ENCODE data around the gene C5orf46. TPM values are rescaled to one million over a fixed set of nuclear protein-coding genes. Genes with fewer than 3 reads are reported as not detected.

C5orf46 gene
- total and polyA plus RNA-seq, 2 experiments from 2014 or later: 0.40 TPM; not detected in 1

- Histone ChIP-seq H3K4me2 (no peak overlapping the region), H3K27me3 (ENCODE audit: insufficient read depth) (no peaks in the 10 kb centered on the region), H2AFZ (no peak overlapping the region), H3K9me2 (ENCODE audit: insufficient read depth) (0 out of 2 replicates have a peak, but pooled peaks cover 6% of the 10 kb centered on the region), H3K79me2 (replicated peaks; ENCODE audit: insufficient read depth) (no peaks in the 10 kb centered on the region), H3F3A (replicated peaks; ENCODE audit: low read depth) (no peaks in the 10 kb centered on the region), H3K4me1 (ENCODE audit: insufficient read depth) (no peaks in the 10 kb centered on the region), H3K27ac (ENCODE audit: low read depth) (no peak overlapping the region), H4K20me1 (replicated peaks; ENCODE audit: insufficient read depth) (no peaks in the 10 kb centered on the region), H3K4me3 (no peak overlapping the region), H3K36me3 (ENCODE audit: insufficient read depth) (no peaks in the 10 kb centered on the region)
- Mint-ChIP-seq H3K27me3 (ENCODE audit: insufficient read depth, low read depth, poor library complexity) (no peaks in the 10 kb centered on the region), H3K4me3 (no peak overlapping the region), H3K27ac (no peak overlapping the region), H3K9me3 (no peaks in the 10 kb centered on the region), H3K4me1 (no peaks in the 10 kb centered on the region; the same call in 1 of the 3 replicates), H3K36me3 (ENCODE audit: low read depth) (no peaks in the 10 kb centered on the region)
- ATAC-seq (no peak), DNase-seq (ENCODE audit: low spot score) (no peak)
- TF ChIP-seq, protein P1, sequence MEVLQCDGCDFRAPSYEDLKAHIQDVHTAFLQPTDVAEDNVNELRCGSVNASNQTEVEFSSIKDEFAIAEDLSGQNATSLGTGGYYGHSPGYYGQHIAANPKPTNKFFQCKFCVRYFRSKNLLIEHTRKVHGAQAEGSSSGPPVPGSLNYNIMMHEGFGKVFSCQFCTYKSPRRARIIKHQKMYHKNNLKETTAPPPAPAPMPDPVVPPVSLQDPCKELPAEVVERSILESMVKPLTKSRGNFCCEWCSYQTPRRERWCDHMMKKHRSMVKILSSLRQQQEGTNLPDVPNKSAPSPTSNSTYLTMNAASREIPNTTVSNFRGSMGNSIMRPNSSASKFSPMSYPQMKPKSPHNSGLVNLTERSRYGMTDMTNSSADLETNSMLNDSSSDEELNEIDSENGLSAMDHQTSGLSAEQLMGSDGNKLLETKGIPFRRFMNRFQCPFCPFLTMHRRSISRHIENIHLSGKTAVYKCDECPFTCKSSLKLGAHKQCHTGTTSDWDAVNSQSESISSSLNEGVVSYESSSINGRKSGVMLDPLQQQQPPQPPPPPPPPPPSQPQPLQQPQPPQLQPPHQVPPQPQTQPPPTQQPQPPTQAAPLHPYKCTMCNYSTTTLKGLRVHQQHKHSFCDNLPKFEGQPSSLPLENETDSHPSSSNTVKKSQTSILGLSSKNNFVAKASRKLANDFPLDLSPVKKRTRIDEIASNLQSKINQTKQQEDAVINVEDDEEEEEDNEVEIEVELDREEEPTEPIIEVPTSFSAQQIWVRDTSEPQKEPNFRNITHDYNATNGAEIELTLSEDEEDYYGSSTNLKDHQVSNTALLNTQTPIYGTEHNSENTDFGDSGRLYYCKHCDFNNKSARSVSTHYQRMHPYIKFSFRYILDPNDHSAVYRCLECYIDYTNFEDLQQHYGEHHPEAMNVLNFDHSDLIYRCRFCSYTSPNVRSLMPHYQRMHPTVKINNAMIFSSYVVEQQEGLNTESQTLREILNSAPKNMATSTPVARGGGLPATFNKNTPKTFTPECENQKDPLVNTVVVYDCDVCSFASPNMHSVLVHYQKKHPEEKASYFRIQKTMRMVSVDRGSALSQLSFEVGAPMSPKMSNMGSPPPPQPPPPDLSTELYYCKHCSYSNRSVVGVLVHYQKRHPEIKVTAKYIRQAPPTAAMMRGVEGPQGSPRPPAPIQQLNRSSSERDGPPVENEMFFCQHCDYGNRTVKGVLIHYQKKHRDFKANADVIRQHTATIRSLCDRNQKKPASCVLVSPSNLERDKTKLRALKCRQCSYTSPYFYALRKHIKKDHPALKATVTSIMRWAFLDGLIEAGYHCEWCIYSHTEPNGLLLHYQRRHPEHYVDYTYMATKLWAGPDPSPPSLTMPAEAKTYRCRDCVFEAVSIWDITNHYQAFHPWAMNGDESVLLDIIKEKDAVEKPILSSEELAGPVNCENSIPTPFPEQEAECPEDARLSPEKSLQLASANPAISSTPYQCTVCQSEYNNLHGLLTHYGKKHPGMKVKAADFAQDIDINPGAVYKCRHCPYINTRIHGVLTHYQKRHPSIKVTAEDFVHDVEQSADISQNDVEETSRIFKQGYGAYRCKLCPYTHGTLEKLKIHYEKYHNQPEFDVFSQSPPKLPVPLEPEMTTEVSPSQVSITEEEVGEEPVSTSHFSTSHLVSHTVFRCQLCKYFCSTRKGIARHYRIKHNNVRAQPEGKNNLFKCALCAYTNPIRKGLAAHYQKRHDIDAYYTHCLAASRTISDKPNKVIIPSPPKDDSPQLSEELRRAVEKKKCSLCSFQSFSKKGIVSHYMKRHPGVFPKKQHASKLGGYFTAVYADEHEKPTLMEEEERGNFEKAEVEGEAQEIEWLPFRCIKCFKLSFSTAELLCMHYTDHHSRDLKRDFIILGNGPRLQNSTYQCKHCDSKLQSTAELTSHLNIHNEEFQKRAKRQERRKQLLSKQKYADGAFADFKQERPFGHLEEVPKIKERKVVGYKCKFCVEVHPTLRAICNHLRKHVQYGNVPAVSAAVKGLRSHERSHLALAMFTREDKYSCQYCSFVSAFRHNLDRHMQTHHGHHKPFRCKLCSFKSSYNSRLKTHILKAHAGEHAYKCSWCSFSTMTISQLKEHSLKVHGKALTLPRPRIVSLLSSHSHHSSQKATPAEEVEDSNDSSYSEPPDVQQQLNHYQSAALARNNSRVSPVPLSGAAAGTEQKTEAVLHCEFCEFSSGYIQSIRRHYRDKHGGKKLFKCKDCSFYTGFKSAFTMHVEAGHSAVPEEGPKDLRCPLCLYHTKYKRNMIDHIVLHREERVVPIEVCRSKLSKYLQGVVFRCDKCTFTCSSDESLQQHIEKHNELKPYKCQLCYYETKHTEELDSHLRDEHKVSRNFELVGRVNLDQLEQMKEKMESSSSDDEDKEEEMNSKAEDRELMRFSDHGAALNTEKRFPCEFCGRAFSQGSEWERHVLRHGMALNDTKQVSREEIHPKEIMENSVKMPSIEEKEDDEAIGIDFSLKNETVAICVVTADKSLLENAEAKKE (CRISPR knock-in tag; IDR thresholded peaks at IDR 0.05): no peak
- no peak for TF ChIP-seq ZNF331 (CRISPR knock-in tag; IDR thresholded peaks at IDR 0.05; ENCODE audit: low read depth)
- no peak for TF ChIP-seq CTCF (conservative IDR thresholded peaks at IDR 0.05; ENCODE audit: low read depth in 2 of 2)
- TF ChIP-seq EZH2phosphoT487 (IDR thresholded peaks at IDR 0.05; ENCODE audit: unreplicated experiment): no peak
- no peak for TF ChIP-seq POLR2AphosphoS5 (IDR thresholded peaks at IDR 0.05; ENCODE audit: low read depth)
- no peak for TF ChIP-seq EZH2 (IDR thresholded peaks at IDR 0.05; ENCODE audit: low read depth, unreplicated experiment)
- TF ChIP-seq, protein P2, sequence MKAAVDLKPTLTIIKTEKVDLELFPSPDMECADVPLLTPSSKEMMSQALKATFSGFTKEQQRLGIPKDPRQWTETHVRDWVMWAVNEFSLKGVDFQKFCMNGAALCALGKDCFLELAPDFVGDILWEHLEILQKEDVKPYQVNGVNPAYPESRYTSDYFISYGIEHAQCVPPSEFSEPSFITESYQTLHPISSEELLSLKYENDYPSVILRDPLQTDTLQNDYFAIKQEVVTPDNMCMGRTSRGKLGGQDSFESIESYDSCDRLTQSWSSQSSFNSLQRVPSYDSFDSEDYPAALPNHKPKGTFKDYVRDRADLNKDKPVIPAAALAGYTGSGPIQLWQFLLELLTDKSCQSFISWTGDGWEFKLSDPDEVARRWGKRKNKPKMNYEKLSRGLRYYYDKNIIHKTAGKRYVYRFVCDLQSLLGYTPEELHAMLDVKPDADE (IDR thresholded peaks at IDR 0.05): no peak
Observed at GRCh38 chr5:147918899-147919298, 12.6 kb upstream of the C5orf46 start.

Measured in GM23338 (cell line).